GM19351 (cell line): ENCODE measurements around the gene RXRA.
"Not testable (repeated sequence)": the region's sequence is repeated elsewhere in the genome, so short reads cannot be mapped to it uniquely, and the experiment has no call there.

Source experiments
- ATAC-seq: cut with Tn5 transposase; IDR thresholded peaks from one replicate; pipeline ENCODE4 v1.9.1; 2021; ENCODE audit warnings: mild to moderate bottlenecking, moderate library complexity; ENCODE audit not compliant: unreplicated experiment

RXRA gene

DNA sequence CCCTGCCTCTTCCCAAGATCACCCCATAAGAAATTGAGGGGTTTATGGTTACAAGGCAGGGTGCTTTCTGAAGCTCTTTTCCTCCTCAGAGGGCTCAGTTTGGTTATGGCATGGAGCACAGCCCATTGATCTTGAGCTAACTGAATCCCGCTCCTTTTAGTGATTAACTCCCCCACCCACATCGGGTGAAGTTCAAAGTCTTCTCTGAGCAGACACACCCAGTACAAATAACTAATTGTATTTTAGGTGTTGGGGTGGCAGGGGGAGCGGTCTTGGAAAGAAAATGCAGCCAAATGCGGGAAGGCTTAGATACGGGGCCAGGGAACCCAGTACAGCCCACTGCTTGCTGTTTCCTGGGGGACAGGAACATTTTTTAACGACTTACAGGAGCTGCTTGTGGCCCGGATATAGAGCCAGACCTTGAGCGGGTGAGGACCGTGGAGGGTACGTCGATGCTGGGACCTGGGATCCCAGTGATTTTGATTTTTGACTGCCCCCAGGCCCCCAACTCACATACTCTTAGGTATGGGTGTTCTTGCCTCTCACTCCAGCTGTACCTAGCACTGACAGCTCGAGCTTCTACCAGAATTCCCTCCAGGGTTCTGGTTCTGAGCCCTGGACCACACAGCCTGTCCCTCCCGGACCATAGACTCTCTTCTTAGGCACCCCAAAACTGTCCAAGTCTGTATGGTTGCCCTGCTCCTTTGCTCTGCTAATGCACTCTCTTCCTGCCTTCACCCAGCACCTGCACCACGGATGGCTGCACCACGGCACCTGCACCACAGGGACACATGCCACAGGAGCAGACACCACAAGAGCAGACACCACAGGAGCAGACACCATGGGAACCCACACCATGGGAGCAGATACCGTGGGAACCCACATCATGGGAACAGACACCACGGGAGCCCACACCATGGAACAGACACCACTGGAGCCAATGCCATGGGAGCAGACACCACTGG, 18.3 kb upstream of the RXRA start:
- ATAC-seq, result no peak

DNA sequence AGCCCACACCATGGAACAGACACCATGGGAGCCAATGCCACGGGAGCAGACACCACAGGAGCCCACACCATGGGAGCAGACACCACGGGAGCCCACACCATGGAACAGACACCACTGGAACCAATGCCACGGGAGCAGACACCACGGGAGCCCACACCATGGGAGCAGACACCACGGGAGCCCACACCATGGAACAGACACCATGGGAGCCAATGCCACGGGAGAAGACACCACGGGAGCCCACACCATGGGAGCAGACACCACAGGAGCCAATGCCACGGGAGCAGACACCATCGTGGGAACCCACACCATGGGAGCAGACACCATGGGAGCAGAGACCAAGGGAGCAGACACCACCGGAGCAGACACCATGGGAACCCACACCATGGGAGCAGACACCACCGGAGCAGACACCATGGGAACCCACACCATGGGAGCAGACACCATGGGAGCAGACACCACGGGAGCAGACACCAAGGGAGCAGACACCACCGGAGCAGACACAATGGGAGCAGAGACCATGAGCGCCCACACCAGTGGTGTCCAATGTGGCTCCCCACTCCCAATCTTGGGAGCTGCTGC, 17.5 kb upstream of the RXRA start:
- not testable (repeated sequence) for ATAC-seq

GRCh38 chr9:134313470-134313869, 12.8 kb upstream of the RXRA start:
- ATAC-seq, result no peak

GRCh38 chr9:134314039-134314949, 12.0 kb upstream of the RXRA start:
- ATAC-seq, result no peak

GRCh38 chr9:134314950-134315715, 11.1 kb upstream of the RXRA start:
- no peak for ATAC-seq

DNA sequence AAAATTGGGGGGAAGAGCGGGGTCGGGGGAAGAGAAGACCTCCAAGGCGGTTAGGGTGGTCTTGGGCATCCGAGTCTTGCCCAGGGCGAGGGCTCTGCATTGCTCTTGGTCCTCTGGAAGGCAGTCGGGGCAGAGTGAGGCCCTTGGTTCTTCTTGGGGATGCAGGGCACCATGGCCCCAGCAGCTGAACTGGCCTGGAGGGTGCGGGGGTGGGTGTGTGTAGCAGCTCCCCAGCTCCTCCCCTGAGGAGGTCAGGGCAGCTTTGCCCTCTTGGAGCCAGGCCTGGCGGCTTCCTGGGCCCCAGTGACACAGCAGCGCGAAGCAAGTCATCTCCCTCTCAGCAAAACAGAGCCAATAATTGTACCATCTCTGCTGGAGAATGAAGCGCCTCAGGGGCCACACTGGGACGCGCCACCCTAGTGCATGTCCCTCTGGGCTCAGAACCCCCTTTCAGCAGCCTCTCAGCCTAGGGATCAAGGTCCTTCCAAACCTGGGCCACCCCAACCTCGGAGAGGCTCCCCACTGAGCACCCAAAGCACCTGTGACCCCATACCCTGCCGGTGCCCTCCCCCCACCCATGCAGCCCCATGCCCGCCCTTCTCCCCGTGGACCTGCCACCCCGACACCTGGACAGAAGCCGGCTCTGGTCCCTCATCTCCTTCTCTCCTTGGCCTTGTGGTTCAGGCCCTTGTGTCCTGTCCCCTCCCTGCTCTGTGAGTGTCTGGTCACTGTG, 10.4 kb upstream of the RXRA start:
- no peak for ATAC-seq

- ATAC-seq, result no peak
Observed at GRCh38 chr9:134316449-134317160, 9.7 kb upstream of the RXRA start.

- ATAC-seq, result no peak
Observed at GRCh38 chr9:134317400-134317789, 8.9 kb upstream of the RXRA start.

DNA sequence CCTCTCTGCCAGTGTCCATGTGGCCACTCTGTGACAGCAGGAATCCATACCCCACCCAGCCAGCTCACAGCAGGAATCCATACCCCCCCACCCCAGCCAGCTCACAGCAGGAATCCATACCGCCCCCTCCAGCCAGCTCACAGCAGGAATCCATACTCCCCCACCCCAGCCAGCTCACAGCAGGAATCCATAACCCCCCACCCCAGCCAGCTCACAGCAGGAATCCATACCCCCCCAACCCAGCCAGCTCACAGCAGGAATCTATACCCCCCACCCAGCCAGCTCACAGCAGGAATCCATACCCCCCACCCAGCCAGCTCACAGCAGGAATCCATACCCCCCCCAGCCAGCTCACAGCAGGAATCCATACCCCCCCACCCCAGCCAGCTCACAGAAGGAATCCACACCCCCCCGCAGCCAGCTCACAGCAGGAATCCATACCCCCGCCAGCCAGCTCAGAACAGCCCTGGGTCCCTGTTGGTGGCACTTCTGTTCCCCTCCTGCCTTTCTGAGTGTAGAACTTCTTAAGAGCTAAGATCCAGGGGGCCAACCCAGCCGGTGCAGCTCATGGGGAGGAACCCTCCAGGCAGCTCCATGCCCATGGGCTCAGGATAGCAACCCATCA, 8.4 kb upstream of the RXRA start:
- ATAC-seq, result no peak

DNA sequence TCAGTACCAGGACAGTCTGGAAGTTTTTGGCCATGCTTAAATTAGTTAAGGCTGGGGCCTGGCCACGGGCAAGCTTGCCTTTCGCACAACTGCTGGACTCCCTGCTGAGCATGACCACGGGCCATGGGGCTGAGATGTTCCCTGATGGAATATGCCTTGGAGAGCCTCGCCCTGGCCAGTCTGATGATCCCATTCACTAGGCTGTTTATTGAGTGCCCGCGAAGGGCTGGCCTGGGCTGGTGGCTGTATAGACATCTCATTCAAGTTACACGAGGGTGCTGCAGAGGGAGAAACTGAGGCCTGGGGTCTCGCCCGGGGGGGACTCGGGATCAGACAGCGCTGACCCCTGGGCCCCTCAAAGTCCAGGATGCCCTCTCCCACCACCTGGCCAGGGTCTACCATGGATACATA, 7.8 kb upstream of the RXRA start:
- no peak for ATAC-seq

DNA sequence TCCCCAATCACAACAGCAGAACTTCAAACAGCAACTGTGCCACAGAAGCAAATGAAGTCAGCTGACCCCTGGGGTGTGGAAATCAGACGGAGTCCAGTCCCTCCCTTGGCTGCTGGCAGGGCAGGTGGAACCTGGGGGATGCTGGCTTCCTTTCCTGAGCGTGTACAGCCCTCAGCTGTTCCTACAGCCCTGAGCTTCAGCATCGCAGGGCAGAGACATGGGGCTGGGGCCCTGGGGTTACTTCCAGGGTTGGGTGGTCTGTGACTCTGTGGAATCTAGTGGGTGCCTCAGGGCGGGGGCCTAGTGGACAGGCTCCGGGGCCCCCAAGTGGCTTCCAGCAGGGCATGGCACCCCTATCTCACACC, 7.3 kb upstream of the RXRA start:
- ATAC-seq, result no peak

- ATAC-seq, result no peak
Observed at GRCh38 chr9:134319306-134320125, 6.7 kb upstream of the RXRA start.

- ATAC-seq, result no peak
Observed at GRCh38 chr9:134320126-134320867, 6.0 kb upstream of the RXRA start.

DNA sequence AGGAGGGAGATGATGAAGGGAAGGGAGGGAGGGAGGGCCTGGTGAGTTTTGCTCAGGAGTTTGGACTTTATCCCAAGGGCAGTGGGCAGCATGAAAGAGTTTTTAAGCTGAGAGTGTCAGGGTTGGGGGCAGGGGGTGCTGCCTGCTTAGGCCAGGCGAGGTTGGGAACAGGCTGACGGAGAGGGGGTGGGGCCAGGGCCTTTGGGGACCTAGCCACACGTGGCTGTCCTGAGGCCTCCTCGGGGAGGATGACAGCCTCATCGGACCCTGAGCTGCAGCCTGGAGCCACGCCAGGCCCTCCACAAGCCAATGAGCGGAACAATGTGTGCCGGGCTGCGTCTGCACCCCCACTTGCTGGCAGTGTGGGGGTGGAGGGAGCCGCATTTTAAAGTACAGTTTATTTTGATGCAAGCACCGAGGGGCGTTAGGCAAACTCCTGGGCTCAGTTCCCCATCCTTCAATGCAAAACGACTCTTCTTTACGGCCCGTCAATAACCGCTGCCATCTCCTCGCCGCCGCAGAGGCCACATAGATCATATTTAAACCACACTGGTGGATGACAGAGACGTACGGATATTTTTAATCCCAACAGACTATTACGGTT, 5.3 kb upstream of the RXRA start:
- ATAC-seq, result no peak

DNA sequence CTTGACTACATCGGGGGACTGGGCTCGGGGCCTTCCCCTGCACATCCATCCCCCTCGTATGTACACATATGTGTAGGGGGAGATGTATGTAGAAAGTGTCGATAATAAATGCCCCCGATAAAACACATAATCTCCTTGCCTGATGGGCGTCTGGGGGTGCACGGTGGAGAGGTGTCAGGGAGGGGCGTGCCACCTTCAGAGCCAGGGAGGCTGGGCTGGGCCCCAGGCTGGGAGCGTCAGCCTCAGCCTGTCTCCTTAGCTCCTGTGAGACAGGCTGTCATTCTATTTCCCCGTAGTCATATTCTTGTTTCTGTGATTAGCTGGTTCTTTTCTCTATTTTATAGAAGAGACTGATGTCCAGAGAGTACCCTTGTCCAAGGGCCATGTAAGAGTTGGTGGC, 4.7 kb upstream of the RXRA start:
- ATAC-seq, result no peak

DNA sequence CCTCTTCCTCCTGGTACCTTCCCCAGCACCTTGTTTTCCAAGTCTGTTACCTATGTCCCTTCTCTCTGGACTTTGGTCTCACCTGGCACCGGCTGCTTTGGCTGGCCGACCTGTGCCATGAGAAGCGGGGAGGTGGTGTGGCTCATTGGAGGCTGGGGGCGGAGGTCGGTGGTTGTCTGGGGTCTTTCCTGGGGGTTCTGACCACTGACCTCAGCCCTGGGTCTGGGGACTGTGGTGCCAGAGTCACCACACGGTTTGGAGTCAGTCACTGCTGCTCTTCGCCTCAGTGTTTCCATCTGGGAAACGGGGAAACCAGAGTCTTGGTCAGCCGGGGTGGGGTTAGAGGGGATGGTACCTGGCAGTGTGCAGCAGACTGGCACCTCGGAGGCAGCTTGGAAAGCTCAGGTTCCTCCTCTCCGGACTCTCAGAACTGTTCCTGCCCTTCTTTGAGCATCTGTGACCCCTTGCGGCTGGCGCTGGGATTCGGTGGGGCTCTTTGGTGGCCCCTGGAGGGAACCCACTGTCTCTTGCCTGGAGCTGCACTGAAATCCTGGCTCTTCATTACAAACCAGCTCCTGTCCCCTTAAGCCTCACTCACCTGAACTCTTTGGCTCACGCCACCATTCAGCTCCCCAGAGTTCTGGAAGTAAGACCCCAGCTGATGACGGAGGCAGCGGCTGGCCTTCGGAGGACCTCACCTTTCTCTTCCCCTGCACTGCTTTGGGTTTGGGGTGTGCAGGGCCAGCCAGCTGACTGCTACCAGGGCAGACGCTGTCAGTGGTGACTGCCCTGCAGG, 4.1 kb upstream of the RXRA start:
- ATAC-seq, result no peak
